Neural progenitor cell (in vitro differentiated cells): Measurements from ENCODE around the gene RRAS2.
A peak's percentile ranks its signal among the peaks of the same experiment; 100 is the strongest.

Experiments
- CTCF ChIP-seq: fragments of 200-600 bp; sonication (generic); IDR thresholded peaks from 2 replicates; pipeline ENCODE4 v1.5.1; 2017; ENCODE audit warnings: antibody characterized with exemption, mild to moderate bottlenecking
- EZH2 ChIP-seq: fragments of 200-600 bp; sonication (generic); IDR thresholded peaks from 2 replicates; pipeline ENCODE4 v1.6.1; 2017; ENCODE audit warnings: antibody characterized with exemption, mild to moderate bottlenecking, moderate library complexity

- TF ChIP-seq CTCF (peak; percentile 73), EZH2 (no peak)
Measured at GRCh38 chr11:14300661-14301304, 58.2 kb downstream of the RRAS2 start.
